Frontal cortex (tissue), 4 donors: ENCODE measurements around the gene UBTD2. TPM values are rescaled to one million over a fixed set of nuclear protein-coding genes. Genes with fewer than 3 reads are reported as not detected.
"Not testable (repeated sequence)": the region's sequence is repeated elsewhere in the genome, so short reads cannot be mapped to it uniquely, and the experiment has no call there.

ENCODE experiments used
- DNase-seq, 2 donors: peaks; one replicate each; pipeline ENCODE4 v3.0.0; 2012; ENCODE audit warnings: low spot score in 2 of 2
- FAIRE-seq: peaks from 2 replicates; lab custom pipeline; 2012; peaks lifted over from hg19 to GRCh38; lab: Jason Lieb, UNC
- total RNA-seq: library from RNA; depleted of rRNA; stranded (reverse); fragments of >200 nt; gene quantifications from one replicate; pipeline ENCODE4 v1.2.3, GENCODE V29; 2014
- donor health status: control.
- donor health status: control.
- donor health status: control.

Gene UBTD2
- total RNA-seq = 67.3 TPM

GRCh38 chr5:172283020-172283861, at the start of gene UBTD2:
Gene UBTD2, minus strand, starts transcription at chr5:172283764. Its CDS starts 99 bp downstream, at chr5:172283665.
- no peak for FAIRE-seq

GRCh38 chr5:172326901-172327300, 43.3 kb upstream of the UBTD2 start:
- DNase-seq, FAIRE-seq: not testable (repeated sequence)

More at GRCh38 chr5:172283020-172283861, at the start of gene UBTD2:
- DNase-seq = peak; percentile 81 to 92

GRCh38 chr5:172325452-172325851, 41.9 kb upstream of the UBTD2 start:
- no peak for DNase-seq
- no peak for FAIRE-seq

- FAIRE-seq = no peak
Measured at GRCh38 chr5:172322028-172322965, 38.7 kb upstream of the UBTD2 start.

GRCh38 chr5:172321593-172321992, 38.0 kb upstream of the UBTD2 start:
- DNase-seq (no peak), FAIRE-seq (no peak)

More at GRCh38 chr5:172322028-172322965, 38.7 kb upstream of the UBTD2 start:
- no peak for DNase-seq

GRCh38 chr5:172319708-172320441, 36.3 kb upstream of the UBTD2 start:
- FAIRE-seq = no peak
- no peak for DNase-seq

GRCh38 chr5:172315587-172316493, 32.3 kb upstream of the UBTD2 start:
- DNase-seq (no peak), FAIRE-seq (no peak)

- FAIRE-seq = no peak
Measured at GRCh38 chr5:172313915-172314314, 30.4 kb upstream of the UBTD2 start.

GRCh38 chr5:172312286-172312685, 28.7 kb upstream of the UBTD2 start:
- DNase-seq (no peak), FAIRE-seq (no peak)

More at GRCh38 chr5:172313915-172314314, 30.4 kb upstream of the UBTD2 start:
- DNase-seq = no peak

GRCh38 chr5:172311605-172312004, 28.0 kb upstream of the UBTD2 start:
- DNase-seq (no peak), FAIRE-seq (no peak)

- FAIRE-seq = no peak
- DNase-seq = no peak
Measured at GRCh38 chr5:172311026-172311425, 27.5 kb upstream of the UBTD2 start.

GRCh38 chr5:172305380-172305779, 21.8 kb upstream of the UBTD2 start:
- DNase-seq (no peak), FAIRE-seq (no peak)

GRCh38 chr5:172303572-172304335, 20.2 kb upstream of the UBTD2 start:
- no peak for DNase-seq
- FAIRE-seq = no peak

GRCh38 chr5:172303162-172303561, 19.6 kb upstream of the UBTD2 start:
- DNase-seq (no peak), FAIRE-seq (no peak)

- FAIRE-seq = no peak
Measured at GRCh38 chr5:172302047-172302710, 18.6 kb upstream of the UBTD2 start.

GRCh38 chr5:172299916-172300439, 16.4 kb upstream of the UBTD2 start:
- DNase-seq = no peak
- FAIRE-seq = no peak

More at GRCh38 chr5:172302047-172302710, 18.6 kb upstream of the UBTD2 start:
- DNase-seq = no peak

GRCh38 chr5:172294831-172295230, 11.3 kb upstream of the UBTD2 start:
- FAIRE-seq = no peak
- no peak for DNase-seq
